ENCODE results near the gene SYVN1.

SYVN1 gene

GRCh38 chr11:65165410-65166317 is 31.3 kb upstream of the SYVN1 start:
- no peaks in the 10 kb centered on the region for H3K36me3 ChIP-seq (ENCODE audit: control insufficient read depth, insufficient read depth, low read length)
- no peak for DNase-seq (ENCODE audit: extremely low read depth, insufficient read length)
- H3K4me3 ChIP-seq (replicated peaks; ENCODE audit: low read depth, low read length), result no peak overlapping the region
- H3K27me3 ChIP-seq (replicated peaks; ENCODE audit: control insufficient read depth, insufficient read depth, low read length), result no peaks in the 10 kb centered on the region
- TF ChIP-seq, protein P1, sequence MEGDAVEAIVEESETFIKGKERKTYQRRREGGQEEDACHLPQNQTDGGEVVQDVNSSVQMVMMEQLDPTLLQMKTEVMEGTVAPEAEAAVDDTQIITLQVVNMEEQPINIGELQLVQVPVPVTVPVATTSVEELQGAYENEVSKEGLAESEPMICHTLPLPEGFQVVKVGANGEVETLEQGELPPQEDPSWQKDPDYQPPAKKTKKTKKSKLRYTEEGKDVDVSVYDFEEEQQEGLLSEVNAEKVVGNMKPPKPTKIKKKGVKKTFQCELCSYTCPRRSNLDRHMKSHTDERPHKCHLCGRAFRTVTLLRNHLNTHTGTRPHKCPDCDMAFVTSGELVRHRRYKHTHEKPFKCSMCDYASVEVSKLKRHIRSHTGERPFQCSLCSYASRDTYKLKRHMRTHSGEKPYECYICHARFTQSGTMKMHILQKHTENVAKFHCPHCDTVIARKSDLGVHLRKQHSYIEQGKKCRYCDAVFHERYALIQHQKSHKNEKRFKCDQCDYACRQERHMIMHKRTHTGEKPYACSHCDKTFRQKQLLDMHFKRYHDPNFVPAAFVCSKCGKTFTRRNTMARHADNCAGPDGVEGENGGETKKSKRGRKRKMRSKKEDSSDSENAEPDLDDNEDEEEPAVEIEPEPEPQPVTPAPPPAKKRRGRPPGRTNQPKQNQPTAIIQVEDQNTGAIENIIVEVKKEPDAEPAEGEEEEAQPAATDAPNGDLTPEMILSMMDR (IDR thresholded peaks at IDR 0.05; ENCODE audit: insufficient read depth, low read length, poor library complexity, severe bottlenecking), result no peak

DNA sequence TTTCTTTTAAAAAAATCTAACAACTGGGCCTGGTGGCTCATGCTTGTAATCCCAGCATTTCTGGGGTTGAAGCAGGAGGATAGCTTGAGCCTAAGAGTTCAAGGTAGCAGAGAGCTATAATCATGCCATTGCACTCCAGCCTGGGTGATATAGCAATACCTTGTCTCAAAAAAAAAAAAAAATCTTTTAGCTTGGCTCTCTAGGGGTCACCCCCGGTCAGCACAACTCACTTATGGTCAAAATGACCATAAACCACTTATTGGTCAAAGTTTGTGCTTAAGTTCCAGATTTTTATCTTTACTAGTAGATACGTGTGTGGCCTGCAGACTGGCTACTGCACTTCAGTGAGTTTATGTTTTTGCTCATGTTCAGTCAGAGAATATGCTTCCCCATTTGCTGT is 29.4 kb upstream of the SYVN1 start:
- H3K4me3 ChIP-seq (replicated peaks; ENCODE audit: low read depth, low read length), result no peak overlapping the region
- H3K27me3 ChIP-seq (replicated peaks; ENCODE audit: control insufficient read depth, insufficient read depth, low read length), result no peaks in the 10 kb centered on the region
- H3K36me3 ChIP-seq (ENCODE audit: control insufficient read depth, insufficient read depth, low read length), result no peaks in the 10 kb centered on the region
- TF ChIP-seq, protein P1 (IDR thresholded peaks at IDR 0.05; ENCODE audit: insufficient read depth, low read length, poor library complexity, severe bottlenecking), result no peak
- no peak for DNase-seq (ENCODE audit: extremely low read depth, insufficient read length)

GRCh38 chr11:65160643-65161042 is 26.3 kb upstream of the SYVN1 start:
- Histone ChIP-seq H3K4me3 (replicated peaks; ENCODE audit: low read depth, low read length) (no peak overlapping the region), H3K27me3 (replicated peaks; ENCODE audit: control insufficient read depth, insufficient read depth, low read length) (no peaks in the 10 kb centered on the region), H3K36me3 (ENCODE audit: control insufficient read depth, insufficient read depth, low read length) (no peaks in the 10 kb centered on the region)
- TF ChIP-seq, protein P1 (IDR thresholded peaks at IDR 0.05; ENCODE audit: insufficient read depth, low read length, poor library complexity, severe bottlenecking), result no peak
- DNase-seq (ENCODE audit: extremely low read depth, insufficient read length), result no peak

GRCh38 chr11:65159012-65159411 is 24.7 kb upstream of the SYVN1 start:
- Histone ChIP-seq H3K27me3 (replicated peaks; ENCODE audit: control insufficient read depth, insufficient read depth, low read length) (no peaks in the 10 kb centered on the region), H3K36me3 (ENCODE audit: control insufficient read depth, insufficient read depth, low read length) (no peaks in the 10 kb centered on the region), H3K4me3 (replicated peaks; ENCODE audit: low read depth, low read length) (no peak overlapping the region)
- peak; percentile 60 for DNase-seq (ENCODE audit: extremely low read depth, insufficient read length)
- TF ChIP-seq, protein P1 (IDR thresholded peaks at IDR 0.05; ENCODE audit: insufficient read depth, low read length, poor library complexity, severe bottlenecking), result no peak

DNA sequence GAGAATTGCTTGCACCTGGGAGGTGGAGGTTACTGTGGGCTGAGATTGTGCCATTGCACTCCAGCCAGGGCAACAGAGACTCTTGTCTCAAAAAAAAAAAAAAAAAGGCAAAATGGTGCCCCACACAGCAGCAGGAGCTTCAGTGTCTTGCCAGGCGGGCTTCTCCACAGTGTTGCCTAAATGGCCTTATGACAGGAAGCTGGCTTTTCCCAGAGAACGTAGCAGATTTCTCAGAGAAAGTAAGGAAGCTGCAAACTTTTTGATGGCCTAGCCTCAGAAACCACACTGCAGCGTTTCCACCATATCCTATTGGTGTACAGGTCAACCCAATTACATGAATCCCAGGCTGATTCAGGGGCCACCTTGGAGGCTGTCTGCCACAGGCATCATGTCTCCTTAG is 23.0 kb upstream of the SYVN1 start:
- Histone ChIP-seq H3K4me3 (replicated peaks; ENCODE audit: low read depth, low read length) (no peak overlapping the region), H3K27me3 (replicated peaks; ENCODE audit: control insufficient read depth, insufficient read depth, low read length) (no peaks in the 10 kb centered on the region), H3K36me3 (ENCODE audit: control insufficient read depth, insufficient read depth, low read length) (no peaks in the 10 kb centered on the region)
- DNase-seq (ENCODE audit: extremely low read depth, insufficient read length), result no peak
- TF ChIP-seq, protein P1 (IDR thresholded peaks at IDR 0.05; ENCODE audit: insufficient read depth, low read length, poor library complexity, severe bottlenecking), result no peak
